Transverse colon (tissue), 4 donors: ENCODE results near the gene IGFBP7. TPM values are rescaled to one million over a fixed set of nuclear protein-coding genes. Genes with fewer than 3 reads are reported as not detected.

Experiments
- DNase-seq: peaks from one replicate; pipeline ENCODE4 v3.0.0-alpha.2; 2019
- H3K27ac ChIP-seq, 4 donors: fragments of 200-600 bp; sonication (generic); 2 replicates each; pipeline ENCODE4 v1.5.1; 2016 to 2018; ENCODE audit warnings: inconsistent platforms in 4 of 4
- H3K27me3 ChIP-seq: fragments of 200-600 bp; sonication (generic); 2 replicates; pipeline ENCODE4 v1.5.1; 2017; ENCODE audit warnings: inconsistent platforms
- H3K36me3 ChIP-seq, 4 donors: fragments of 200-600 bp; sonication (generic); 2 replicates each; pipeline ENCODE4 v1.5.1; 2017 to 2019; ENCODE audit warnings: inconsistent platforms in 4 of 4
- H3K4me1 ChIP-seq, 4 donors: fragments of 200-600 bp; sonication (generic); 2 replicates each; pipeline ENCODE4 v1.5.1; 2017 to 2020; ENCODE audit warnings: inconsistent platforms in 4 of 4
- H3K4me3 ChIP-seq, 4 donors: fragments of 200-600 bp; sonication (generic); 1 replicate in 1 of 4; 2 replicates in 3 of 4; pipeline versions ENCODE4 v1.5.1 to v1.6.1; 2017 to 2019; ENCODE audit warnings: inconsistent platforms in 4 of 4
- H3K9me3 ChIP-seq, 2 donors: fragments of 200-600 bp; sonication (generic); 2 replicates each; pipeline ENCODE4 v1.5.1; 2017 to 2019; ENCODE audit warnings: inconsistent platforms in 2 of 2
- EP300 ChIP-seq: sonication (generic); formaldehyde crosslinking; IDR thresholded peaks from one replicate; pipeline ENCODE4 v1.6.1; 2017; ENCODE audit warnings: antibody characterized with exemption, low read depth
- POLR2A ChIP-seq: fragments of 450-650 bp; IDR thresholded peaks from one replicate; pipeline ENCODE4 v1.6.1; 2016; ENCODE audit warnings: antibody characterized with exemption, mild to moderate bottlenecking, moderate library complexity
- POLR2AphosphoS5 ChIP-seq, 3 donors: sonication (generic); formaldehyde crosslinking; IDR thresholded peaks; one replicate each; pipeline ENCODE4 v1.6.1; 2016; ENCODE audit warnings: antibody characterized with exemption in 3 of 3
- WGBS, 2 donors: methylation state at CpG; one replicate each; pipeline ENCODE4 v1.1.5; 2018; ENCODE audit warnings: low coverage in 1 of 2; 5-methylcytosine and 5-hydroxymethylcytosine counted together
- in situ Hi-C, 4 donors: fragments of 200-750 bp; cut with MboI; loops; one replicate each; pipeline versions ENCODE4 v1.15.0 to v1.15.1; 2017; ENCODE audit warnings: low sequenced_read_pairs in 3 of 4, low pct_ligation_motif_present in 1 of 4, low pct_unique_long_range_greater_than_20kb in 1 of 4
- intact Hi-C: fragments of 100-400 bp; cut with DNase I; formaldehyde crosslinking; loops from one replicate; pipeline ENCODE4 v1.15.1; 2023; ENCODE audit warnings: low total_unique reads
- total RNA-seq, 4 donors: library from RNA; depleted of rRNA; stranded (reverse); fragments of >200 nt; gene quantifications; one replicate each; pipeline ENCODE4 v1.1.0, GENCODE V29; 2016
- TF ChIP-seq, protein P1 (sequence below), 5 experiments: fragments of 200-600 bp in 3 of 5; fragments of 450-650 bp in 2 of 5; sonication (generic) in 3 of 5; IDR thresholded peaks; 1 replicate in 2 of 5; 2 replicates in 3 of 5; pipeline ENCODE4 v1.5.1; 2016 to 2017; ENCODE audit warnings: antibody characterized with exemption in 5 of 5, inconsistent platforms in 3 of 5, mild to moderate bottlenecking in 2 of 5, moderate library complexity in 1 of 5

IGFBP7 gene
- total RNA-seq, 4 donors from 2014 or later: 96.1 to 646 (median 126) TPM

DNA sequence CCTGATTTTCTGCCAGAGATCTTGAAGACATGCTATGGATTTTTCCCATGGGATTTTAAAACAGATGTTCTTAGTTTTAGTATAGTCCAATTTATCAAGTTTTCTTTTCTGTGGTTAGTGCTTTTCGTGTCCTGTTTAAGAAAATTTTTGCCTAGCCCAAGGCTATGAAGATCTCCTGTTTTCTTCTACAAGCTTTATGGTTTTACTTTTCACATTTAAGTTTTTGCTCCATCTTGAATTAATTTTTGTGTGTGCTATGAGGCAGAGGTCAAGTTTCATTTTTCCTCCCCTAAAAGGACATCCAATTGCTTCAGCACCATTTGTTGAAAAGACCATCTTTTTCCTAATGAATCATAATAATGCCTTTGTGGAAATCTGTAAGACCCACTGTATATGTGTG, 65.9 kb downstream of the IGFBP7 start:
- Histone ChIP-seq H3K4me3 (no peak overlapping the region), H3K36me3 (no peaks in the 10 kb centered on the region), H3K9me3 (no peaks in the 10 kb centered on the region), H3K27ac (peak overlapping the region; percentile 40 to 71 (median 58)), H3K4me1 (peaks cover 0 to 37% (median 5%) of the 10 kb centered on the region in 4 donors), H3K27me3 (no peaks in the 10 kb centered on the region)
- in situ Hi-C loops: no loop called here
- DNase-seq: no peak
- WGBS, 2 donors: 40 to 67% methylated on average over 1 of the region's 1 CpG
- intact Hi-C loops: no loop called here
- TF ChIP-seq POLR2AphosphoS5 (IDR thresholded peaks at IDR 0.05) (no peak), EP300 (no peak), POLR2A (no peak)
- TF ChIP-seq, protein P1, sequence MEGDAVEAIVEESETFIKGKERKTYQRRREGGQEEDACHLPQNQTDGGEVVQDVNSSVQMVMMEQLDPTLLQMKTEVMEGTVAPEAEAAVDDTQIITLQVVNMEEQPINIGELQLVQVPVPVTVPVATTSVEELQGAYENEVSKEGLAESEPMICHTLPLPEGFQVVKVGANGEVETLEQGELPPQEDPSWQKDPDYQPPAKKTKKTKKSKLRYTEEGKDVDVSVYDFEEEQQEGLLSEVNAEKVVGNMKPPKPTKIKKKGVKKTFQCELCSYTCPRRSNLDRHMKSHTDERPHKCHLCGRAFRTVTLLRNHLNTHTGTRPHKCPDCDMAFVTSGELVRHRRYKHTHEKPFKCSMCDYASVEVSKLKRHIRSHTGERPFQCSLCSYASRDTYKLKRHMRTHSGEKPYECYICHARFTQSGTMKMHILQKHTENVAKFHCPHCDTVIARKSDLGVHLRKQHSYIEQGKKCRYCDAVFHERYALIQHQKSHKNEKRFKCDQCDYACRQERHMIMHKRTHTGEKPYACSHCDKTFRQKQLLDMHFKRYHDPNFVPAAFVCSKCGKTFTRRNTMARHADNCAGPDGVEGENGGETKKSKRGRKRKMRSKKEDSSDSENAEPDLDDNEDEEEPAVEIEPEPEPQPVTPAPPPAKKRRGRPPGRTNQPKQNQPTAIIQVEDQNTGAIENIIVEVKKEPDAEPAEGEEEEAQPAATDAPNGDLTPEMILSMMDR (IDR thresholded peaks at IDR 0.05): no peak

DNA sequence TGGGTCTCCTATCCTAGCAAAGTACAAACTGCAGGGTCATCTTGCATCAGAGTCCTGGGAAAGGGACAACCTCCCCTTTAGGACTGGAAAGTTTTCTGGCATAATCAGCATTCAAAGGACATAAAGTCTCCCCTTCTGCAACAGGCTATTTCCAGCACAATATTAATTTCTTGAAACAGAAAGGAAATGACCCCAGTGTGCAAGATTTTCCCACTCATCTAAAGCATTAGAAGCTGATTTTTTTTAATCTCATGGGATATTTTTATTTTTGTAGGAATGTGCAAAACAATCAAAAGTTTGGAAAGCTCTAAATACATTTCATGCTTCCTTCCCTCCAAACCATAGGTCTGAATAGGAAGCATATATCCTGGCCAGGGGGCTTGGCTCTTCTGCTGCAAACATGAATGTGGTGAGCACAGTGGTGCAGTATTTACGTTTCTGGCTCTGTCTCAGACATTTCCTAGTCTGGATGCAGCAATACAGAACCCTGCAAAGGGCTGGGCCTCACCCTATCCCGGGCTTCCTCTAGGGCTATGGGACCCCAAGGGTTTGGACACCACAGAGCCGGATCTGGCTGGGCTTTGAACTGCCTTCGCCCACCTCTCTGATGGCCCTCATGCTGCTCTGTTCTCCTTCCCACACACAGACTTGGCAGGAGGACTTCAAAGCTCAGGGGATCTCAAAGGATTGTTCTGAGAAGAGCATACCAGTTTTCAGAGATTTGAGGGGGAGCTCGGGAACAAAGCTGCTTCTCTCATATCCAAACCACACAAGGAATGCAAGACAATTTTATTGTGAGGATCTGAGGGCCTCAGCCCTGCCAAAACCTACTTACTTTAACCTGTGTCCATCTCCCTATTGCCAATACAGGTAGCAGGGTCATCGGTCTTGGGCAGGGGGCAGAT, 66.6 kb downstream of the IGFBP7 start:
- Histone ChIP-seq H3K4me3 (no peak overlapping the region), H3K27me3 (no peaks in the 10 kb centered on the region), H3K27ac (peak overlapping the region; percentile 40 to 71 (median 62)), H3K9me3 (no peaks in the 10 kb centered on the region), H3K36me3 (no peaks in the 10 kb centered on the region), H3K4me1 (peaks cover 0 to 33% (median 4%) of the 10 kb centered on the region in 4 donors)
- in situ Hi-C loops: no loop called here
- WGBS, 2 donors: 40 to 51% methylated on average over 1 to 6 of the region's 6 CpGs
- no peak for DNase-seq
- intact Hi-C loops: no loop called here
- TF ChIP-seq POLR2AphosphoS5 (IDR thresholded peaks at IDR 0.05) (no peak), EP300 (no peak), POLR2A (no peak)
- TF ChIP-seq, protein P1 (IDR thresholded peaks at IDR 0.05): no peak

DNA sequence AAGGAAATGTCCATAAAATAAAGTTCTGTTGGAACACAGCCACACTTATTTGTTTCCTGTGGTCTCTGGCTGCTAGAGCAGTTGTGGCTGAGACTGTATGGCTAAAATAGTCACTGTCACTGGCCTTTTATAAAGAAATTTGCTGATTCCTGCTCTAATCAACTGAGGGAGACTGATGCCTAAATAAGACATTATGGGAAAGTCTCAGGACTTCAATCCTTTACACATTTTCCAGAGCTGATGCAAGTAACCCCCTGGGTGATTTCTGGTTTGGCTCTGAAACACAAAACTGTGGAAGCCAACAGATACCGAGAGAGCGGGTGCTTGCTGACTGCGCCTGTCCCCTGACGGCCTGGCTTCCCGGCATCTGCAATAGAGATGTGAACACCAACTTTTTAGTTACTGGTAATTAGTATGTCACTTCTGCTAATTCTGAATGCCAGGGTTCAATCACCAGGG, 67.4 kb downstream of the IGFBP7 start:
- intact Hi-C loops: no loop called here
- TF ChIP-seq POLR2AphosphoS5 (IDR thresholded peaks at IDR 0.05) (no peak), EP300 (no peak), POLR2A (no peak)
- TF ChIP-seq, protein P1 (IDR thresholded peaks at IDR 0.05): no peak
- in situ Hi-C loops: no loop called here
- no peaks in the 10 kb centered on the region for H3K36me3 ChIP-seq
- no peaks in the 10 kb centered on the region for H3K9me3 ChIP-seq
- no peak for DNase-seq
- H3K27me3 ChIP-seq: no peaks in the 10 kb centered on the region
- H3K4me3 ChIP-seq: no peak overlapping the region
- 77% methylated on average over 5 of the region's 5 CpGs; no CpG with 5 or more reads in 1 of the 2 donors for WGBS, 2 donors
- H3K27ac ChIP-seq: peak overlapping the region; percentile 40 to 63 (median 54)
- H3K4me1 ChIP-seq: peaks cover 0 to 33% (median 7%) of the 10 kb centered on the region in 4 donors

DNA sequence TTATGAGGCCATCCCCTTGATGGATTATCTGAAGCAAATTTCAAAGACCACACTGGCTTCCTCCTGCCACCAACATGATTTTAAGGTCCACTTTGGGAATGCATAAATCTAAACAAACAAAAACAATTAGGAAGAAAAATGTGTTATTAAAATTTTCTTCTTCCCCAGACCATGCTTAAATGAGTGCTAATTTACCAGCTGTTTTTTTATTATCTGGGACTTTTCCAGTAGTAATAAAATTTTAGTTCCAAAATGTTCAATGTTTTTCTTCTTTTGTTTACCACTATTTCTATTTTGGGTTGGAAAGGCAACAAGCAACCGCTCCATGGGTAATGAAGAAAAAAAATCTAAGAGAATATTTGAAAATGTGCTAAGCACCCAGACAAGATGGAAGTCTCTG, 69.2 kb downstream of the IGFBP7 start:
- WGBS, 2 donors: 53 to 73% methylated on average over 1 of the region's 1 CpG
- Histone ChIP-seq H3K9me3 (no peaks in the 10 kb centered on the region), H3K4me3 (no peak overlapping the region), H3K36me3 (no peaks in the 10 kb centered on the region), H3K27ac (peak overlapping the region in 3 of 4 donors; percentile 41 to 63 (median 47)), H3K4me1 (peaks cover 0 to 33% (median 7%) of the 10 kb centered on the region in 4 donors), H3K27me3 (no peaks in the 10 kb centered on the region)
- no peak for DNase-seq
- in situ Hi-C loops: no loop called here
- no peak for TF ChIP-seq EP300
- TF ChIP-seq POLR2A: no peak
- TF ChIP-seq, protein P1 (IDR thresholded peaks at IDR 0.05): no peak
- no peak for TF ChIP-seq POLR2AphosphoS5 (IDR thresholded peaks at IDR 0.05)
- intact Hi-C loops: no loop called here
